OCI-M2 (cell line): ENCODE data around the gene BST1.
"Not testable (repeated sequence)": the region's sequence is repeated elsewhere in the genome, so short reads cannot be mapped to it uniquely, and the experiment has no call there.

ENCODE experiments used
- DNase-seq: peaks from one replicate; lab custom pipeline; 2025; ENCODE audit not compliant: unreplicated experiment; lab: John Stamatoyannopoulos, UW

BST1 gene

GRCh38 chr4:15706646-15707362 is 3.9 kb downstream of the BST1 start:
- no peak for DNase-seq

DNA sequence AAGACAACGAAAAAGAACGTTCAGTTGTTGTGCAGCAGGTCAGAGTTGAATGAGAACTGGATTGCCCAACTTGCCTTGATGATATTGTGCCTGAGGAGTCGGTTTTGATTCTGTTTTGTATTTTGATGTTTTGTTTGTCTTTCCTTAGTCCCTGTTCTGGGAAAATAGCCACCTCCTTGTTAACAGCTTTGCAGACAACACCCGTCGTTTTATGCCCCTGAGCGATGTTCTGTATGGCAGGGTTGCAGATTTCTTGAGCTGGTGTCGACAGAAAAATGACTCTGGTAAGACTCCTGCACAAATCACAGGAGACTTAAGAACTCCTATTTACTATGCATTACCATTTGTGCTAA is 4.5 kb downstream of the BST1 start:
- no peak for DNase-seq

DNA sequence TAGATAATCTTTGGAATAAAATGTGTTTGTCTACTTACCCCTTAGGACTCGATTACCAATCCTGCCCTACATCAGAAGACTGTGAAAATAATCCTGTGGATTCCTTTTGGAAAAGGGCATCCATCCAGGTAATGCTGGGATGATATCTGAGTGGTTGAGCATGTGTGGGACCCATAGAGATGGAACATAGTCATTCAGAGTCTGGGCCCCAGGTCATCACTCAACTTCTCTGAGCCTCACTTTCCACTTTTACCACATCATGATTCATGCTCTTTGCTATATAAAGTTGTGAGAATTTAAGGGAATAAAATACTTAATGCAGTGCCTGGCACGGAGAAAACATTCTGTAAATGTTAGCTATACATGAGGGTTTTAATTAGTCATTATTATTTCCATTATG is 8.9 kb downstream of the BST1 start:
- DNase-seq, result no peak

- no peak for DNase-seq
Observed at GRCh38 chr4:15712214-15712613, 9.3 kb downstream of the BST1 start.

DNA sequence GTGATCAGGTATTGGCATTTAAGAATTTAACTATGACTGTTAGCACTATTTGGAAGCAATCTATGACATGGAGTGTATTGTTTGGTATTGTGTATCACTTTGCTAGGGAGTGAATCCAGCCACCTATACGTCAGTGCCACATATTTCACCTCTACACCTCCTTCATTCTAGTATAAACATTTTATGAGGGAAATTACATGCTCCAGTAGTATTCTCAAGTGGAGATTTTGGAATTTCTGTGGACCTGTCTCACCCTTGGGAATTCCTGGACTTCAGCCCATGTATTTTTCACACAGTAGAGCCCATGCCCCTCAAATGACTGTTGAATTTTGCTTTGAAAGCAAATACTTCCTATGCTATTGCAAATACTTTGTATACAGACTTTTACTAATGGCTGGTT is 11.3 kb downstream of the BST1 start:
- DNase-seq, result no peak

GRCh38 chr4:15714646-15715435 is 12.0 kb downstream of the BST1 start:
- DNase-seq, result no peak

GRCh38 chr4:15716115-15716514 is 13.2 kb downstream of the BST1 start:
- no peak for DNase-seq

DNA sequence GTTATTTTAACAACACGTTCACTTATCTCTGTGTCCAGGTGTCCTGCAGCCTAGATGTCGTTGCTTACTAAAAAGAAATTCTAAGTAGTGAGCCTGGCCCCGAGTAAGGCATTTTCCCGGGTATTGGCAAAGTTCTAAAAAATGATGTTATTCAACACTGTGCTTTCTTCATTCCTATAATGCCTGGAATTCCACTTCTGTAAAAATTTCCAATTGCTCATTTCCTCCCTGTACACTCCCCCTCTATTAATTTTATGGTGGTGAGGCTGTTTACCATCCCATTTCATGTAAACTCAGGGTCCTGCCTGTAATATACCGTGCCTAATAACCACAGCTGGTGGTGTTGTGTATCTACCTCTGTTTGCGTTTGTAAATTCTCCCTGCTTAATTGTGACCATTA is 14.2 kb downstream of the BST1 start:
- no peak for DNase-seq

DNA sequence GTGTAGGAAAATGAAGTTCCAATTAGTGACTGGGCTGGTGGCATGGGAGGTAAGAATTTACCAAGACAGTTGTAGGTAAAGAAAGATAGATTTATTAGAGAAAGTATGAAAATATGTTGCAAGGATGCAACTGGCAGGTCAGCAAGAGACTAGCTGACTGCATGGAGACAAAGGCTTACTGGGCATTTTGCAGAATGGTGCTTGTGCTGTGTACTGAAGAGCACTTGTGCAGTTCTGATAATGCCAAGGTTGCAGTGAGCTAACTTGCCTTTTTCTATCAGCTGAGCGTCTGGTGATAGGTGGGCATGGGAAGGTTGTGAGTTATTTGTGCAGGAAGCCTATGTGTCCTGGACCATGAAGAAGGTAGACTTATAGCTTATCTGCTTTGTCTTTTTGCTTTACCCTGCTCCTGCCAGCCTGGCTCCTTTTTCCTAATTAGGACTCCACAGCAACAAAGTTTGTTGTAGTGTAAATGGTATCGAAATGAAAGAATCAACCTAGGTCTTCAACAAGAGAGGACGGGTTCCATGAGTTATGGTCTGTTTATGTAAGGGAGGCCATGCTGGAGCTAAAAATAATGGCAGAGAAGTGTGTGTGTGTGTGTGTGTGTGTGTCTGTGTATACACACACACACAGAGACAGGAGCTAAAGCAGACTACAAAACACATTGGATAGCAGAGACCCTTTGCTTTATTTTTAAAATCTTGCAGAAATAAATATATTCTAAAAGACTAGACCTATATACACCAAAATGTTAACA is 15.0 kb downstream of the BST1 start:
- no peak for DNase-seq

DNA sequence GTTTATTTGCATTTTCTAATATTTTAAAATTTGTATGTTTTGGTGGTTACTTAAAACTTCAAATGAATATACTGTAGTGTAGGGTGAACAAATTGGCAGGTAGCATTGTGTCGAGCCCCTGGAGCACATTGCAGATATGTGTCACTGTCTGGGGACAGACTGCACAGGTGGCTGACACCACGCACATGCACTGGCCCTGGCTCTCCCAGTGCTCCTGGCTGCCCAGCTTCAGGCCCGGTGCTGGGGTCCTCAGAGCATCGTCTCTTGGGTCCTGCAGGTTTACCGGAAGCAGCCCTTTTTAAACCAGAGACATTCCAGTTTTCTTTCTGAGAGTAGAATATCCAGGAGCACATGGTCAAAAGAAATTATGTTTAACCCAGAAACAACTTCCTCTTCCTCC is 15.6 kb downstream of the BST1 start:
- no peak for DNase-seq

DNA sequence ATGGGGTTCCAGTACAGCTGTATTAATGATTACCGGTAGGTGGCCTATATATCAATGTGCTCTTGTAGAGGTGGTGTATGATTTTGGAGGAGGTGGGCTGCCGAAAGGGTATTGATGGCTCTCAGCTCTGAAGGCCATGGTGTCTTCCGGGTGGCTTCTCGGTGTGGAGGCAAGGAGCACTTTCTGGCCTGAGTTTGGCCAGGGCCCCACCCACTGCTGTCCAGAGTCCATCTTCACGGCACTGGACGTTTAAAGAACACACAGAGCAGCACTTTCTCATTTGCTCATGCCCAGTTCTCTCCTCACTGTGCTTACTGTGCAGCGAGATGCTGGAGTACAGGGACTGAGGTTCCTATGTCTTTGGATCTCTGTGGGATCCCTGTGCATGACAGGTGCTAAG is 16.1 kb downstream of the BST1 start:
- DNase-seq, result no peak

- DNase-seq, result no peak
Observed at GRCh38 chr4:15719506-15719905, 16.6 kb downstream of the BST1 start.

- DNase-seq, result no peak
Observed at GRCh38 chr4:15720851-15721250, 18.0 kb downstream of the BST1 start.

DNA sequence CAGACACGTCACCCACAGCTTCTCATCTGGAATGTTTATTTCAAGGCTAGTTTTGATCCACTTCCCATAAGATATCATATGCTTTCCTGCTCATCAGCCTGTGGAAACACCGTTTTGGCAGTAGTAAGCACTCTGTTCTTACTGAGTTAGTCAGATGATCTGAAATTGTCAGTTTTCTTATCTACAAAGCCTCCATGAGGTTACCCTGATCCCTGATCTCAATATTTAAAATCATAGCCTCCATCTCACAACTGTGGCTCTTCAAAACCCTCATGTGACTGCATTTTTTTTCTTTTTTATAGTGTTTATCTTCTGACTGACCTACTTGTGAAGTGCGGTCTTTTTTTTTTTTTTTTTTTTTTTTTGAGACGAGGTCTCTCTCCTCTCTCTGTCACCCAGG is 22.7 kb downstream of the BST1 start:
- DNase-seq, result no peak

- DNase-seq, result no peak
Observed at GRCh38 chr4:15729910-15730533, 27.2 kb downstream of the BST1 start.

- DNase-seq, result not testable (repeated sequence)
Observed at GRCh38 chr4:15733061-15733460, 30.2 kb downstream of the BST1 start.

- DNase-seq, result no peak
Observed at GRCh38 chr4:15735536-15735935, 32.7 kb downstream of the BST1 start.

DNA sequence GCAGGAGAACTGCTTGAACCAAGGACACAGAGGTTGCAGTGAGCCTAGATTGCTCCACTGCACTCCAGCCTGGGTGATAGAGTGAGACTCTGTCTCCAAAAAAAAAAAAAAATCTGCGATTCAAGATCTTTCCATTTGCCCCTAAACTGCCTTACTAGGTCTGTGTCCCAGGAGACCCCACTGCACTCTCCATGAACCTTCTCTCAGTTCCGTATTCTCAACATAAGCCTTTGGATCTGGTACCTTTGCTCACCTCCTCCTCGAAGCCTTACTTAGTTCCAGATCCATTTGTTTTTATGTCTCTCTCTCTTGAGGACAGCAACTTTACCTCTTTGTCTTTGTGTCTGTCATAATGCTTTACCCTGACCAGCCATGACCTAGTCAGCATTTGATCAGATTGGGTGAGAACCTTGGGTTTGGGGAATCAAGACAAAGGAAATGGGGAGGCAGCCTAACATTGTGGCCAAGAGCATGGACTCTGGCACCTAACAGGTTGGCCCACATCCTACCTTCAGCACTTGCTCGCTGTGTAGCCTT is 33.7 kb downstream of the BST1 start:
- DNase-seq, result no peak

DNA sequence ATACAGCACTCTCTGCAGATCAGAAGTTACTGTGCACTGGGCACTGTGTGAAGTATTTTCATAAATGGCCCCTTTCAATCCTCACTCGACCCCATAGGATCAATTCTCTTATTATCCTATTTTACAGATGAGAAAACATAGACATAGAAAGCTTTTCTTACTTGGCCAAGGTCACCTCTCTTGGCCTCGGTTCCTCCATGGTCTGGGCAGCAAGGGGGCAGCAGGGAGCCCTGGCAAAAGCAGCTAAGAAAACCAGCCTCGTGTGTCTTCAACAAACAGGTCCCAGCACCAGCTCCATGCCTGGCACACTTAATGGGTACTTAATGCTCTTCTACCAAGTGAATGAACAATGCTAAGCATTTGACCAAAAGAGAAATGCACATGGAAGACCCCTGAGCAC is 34.4 kb downstream of the BST1 start:
- no peak for DNase-seq

- DNase-seq, result no peak
Observed at GRCh38 chr4:15738877-15739276, 36.0 kb downstream of the BST1 start.

DNA sequence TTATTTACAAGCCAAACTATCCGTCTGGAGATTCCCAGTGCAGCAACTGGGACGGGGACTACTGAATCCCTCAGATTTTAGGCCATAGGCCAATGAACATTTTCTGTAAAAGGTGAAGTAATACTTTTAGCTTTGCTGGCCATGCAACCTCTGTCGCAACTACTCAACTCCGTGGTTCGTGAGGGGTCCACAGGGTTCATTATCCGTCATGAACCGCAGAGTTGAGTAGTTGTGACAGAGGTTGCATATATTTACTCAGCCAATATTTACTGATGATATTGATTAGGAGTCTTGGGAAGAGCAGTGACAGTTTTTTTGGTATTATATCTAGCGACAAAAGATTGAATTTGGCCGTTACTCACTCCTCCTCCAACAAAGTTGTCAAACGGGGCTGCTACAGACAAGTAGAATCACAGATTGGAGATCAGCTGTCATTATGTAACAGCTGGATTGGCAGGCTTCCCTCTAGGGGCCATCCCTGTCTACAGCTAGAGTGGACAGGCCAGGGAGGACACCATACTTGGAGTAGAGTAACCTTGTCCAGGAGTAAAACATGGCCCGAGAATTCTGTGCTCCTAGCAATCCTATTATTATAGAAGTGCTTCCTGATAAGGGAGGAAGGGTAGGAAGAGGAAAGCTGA is 38.0 kb downstream of the BST1 start:
- DNase-seq, result no peak
